ENCODE measurements around the gene CBX7.

Gene CBX7

GRCh38 chr22:39152511-39153219 is at the start of gene CBX7:
TSS of gene CBX7 (minus strand) at chr22:39152680. CDS start at chr22:39152444, 236 bp downstream.
- peak within 1 kb of the TSS; percentile 80 for H3K4me3 ChIP-seq (ENCODE audit: low read depth, low read length)
- no peaks in the 10 kb centered on the region for H3K4me1 ChIP-seq
- H3K9me3 ChIP-seq (ENCODE audit: control insufficient read depth, low read length) = no peaks in the 10 kb centered on the region
- peak within 1 kb of the TSS; percentile 90 for H3K4me2 ChIP-seq (ENCODE audit: low read length)
- H3K9ac ChIP-seq = peak within 1 kb of the TSS; percentile 61
- no peaks in the 10 kb centered on the region for H3K79me2 ChIP-seq
- H2AFZ ChIP-seq = peak within 1 kb of the TSS; percentile 95
- peak within 1 kb of the TSS; percentile 88 for H3K27ac ChIP-seq
- no peaks in the 10 kb centered on the region for H3K27me3 ChIP-seq (ENCODE audit: control insufficient read depth, insufficient read depth, low read length)
- TF ChIP-seq CTCF (IDR thresholded peaks at IDR 0.05) = no peak
- H3K36me3 ChIP-seq (ENCODE audit: control insufficient read depth, insufficient read depth, low read length) = no peaks in the 10 kb centered on the region

DNA sequence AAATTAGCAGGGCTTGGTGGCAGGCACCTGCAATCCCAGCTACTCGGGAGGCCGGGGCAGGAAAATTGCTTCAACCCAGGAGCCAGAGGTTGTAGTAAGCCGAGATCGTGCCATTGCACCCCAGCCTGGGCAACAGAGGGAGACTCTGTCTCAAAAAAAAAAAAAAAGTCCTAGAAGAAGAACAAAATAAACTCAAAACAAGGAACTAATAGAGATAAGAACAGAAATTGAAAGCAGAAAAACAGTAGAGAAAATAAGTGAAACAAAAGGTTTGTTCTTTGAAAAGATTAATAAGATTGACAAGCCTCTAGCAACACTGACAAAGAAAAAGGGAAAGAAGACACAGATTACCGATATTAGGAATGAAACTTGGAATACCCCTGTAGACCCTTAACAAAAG is 45.1 kb upstream of the CBX7 start:
- Histone ChIP-seq H3K4me2 (ENCODE audit: low read length) (no peak overlapping the region), H3K9me3 (ENCODE audit: control insufficient read depth, low read length) (no peaks in the 10 kb centered on the region), H3K27me3 (ENCODE audit: control insufficient read depth, insufficient read depth, low read length) (no peaks in the 10 kb centered on the region), H3K4me1 (no peaks in the 10 kb centered on the region), H3K79me2 (no peaks in the 10 kb centered on the region), H3K36me3 (ENCODE audit: control insufficient read depth, insufficient read depth, low read length) (no peaks in the 10 kb centered on the region), H3K4me3 (ENCODE audit: low read depth, low read length) (no peak overlapping the region), H3K27ac (no peak overlapping the region), H2AFZ (no peak overlapping the region), H3K9ac (no peak overlapping the region)
- TF ChIP-seq CTCF (IDR thresholded peaks at IDR 0.05) = no peak

- Histone ChIP-seq H2AFZ (no peak overlapping the region), H3K9me3 (ENCODE audit: control insufficient read depth, low read length) (no peaks in the 10 kb centered on the region), H3K4me2 (ENCODE audit: low read length) (no peak overlapping the region), H3K36me3 (ENCODE audit: control insufficient read depth, insufficient read depth, low read length) (no peaks in the 10 kb centered on the region), H3K4me3 (ENCODE audit: low read depth, low read length) (no peak overlapping the region), H3K79me2 (no peaks in the 10 kb centered on the region), H3K27ac (no peak overlapping the region), H3K4me1 (no peaks in the 10 kb centered on the region), H3K9ac (no peak overlapping the region), H3K27me3 (ENCODE audit: control insufficient read depth, insufficient read depth, low read length) (no peaks in the 10 kb centered on the region)
- TF ChIP-seq CTCF (IDR thresholded peaks at IDR 0.05) = no peak
These were observed 41.6 kb upstream of the CBX7 start for GRCh38 chr22:39194098-39194497.

- H3K27me3 ChIP-seq (ENCODE audit: control insufficient read depth, insufficient read depth, low read length) = no peaks in the 10 kb centered on the region
- no peaks in the 10 kb centered on the region for H3K36me3 ChIP-seq (ENCODE audit: control insufficient read depth, insufficient read depth, low read length)
- no peaks in the 10 kb centered on the region for H3K4me1 ChIP-seq
- H2AFZ ChIP-seq = no peak overlapping the region
- H3K9me3 ChIP-seq (ENCODE audit: control insufficient read depth, low read length) = no peaks in the 10 kb centered on the region
- TF ChIP-seq CTCF (IDR thresholded peaks at IDR 0.05) = no peak
- H3K27ac ChIP-seq = no peak overlapping the region
- no peak overlapping the region for H3K4me3 ChIP-seq (ENCODE audit: low read depth, low read length)
- no peak overlapping the region for H3K4me2 ChIP-seq (ENCODE audit: low read length)
- H3K9ac ChIP-seq = no peak overlapping the region
- no peaks in the 10 kb centered on the region for H3K79me2 ChIP-seq
These were observed 36.3 kb upstream of the CBX7 start for GRCh38 chr22:39188809-39189208.

DNA sequence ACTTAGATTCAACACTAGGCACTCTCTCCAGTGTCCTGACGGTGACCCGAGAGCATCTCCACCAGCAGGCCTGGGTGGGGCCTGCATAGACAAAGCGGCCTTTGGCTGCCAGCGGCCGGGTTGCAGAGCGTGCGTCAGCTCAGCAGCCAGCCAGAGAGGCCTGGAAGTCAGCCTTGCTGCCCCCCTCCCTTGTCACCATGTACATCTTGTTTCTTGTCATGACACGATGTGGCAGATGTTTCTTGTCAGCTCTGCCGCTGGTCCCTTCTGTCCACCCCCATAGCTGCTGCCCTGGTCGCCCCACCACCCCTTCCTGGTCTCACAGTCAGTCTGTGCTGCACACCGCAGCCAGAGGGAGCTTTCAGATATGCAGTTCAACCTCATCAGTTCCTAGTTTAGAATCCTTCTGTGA is 33.1 kb upstream of the CBX7 start:
- Histone ChIP-seq H3K27ac (no peak overlapping the region), H3K27me3 (ENCODE audit: control insufficient read depth, insufficient read depth, low read length) (no peaks in the 10 kb centered on the region), H3K4me2 (ENCODE audit: low read length) (no peak overlapping the region), H3K79me2 (no peaks in the 10 kb centered on the region), H3K4me3 (ENCODE audit: low read depth, low read length) (no peak overlapping the region), H3K4me1 (no peaks in the 10 kb centered on the region), H3K9me3 (ENCODE audit: control insufficient read depth, low read length) (no peaks in the 10 kb centered on the region), H3K9ac (no peak overlapping the region), H3K36me3 (ENCODE audit: control insufficient read depth, insufficient read depth, low read length) (no peaks in the 10 kb centered on the region), H2AFZ (no peak overlapping the region)
- TF ChIP-seq CTCF (IDR thresholded peaks at IDR 0.05) = no peak
